AG04450 (cell line): Measurements from ENCODE around the gene DST. TPM values are rescaled to one million over a fixed set of nuclear protein-coding genes. Genes with fewer than 3 reads are reported as not detected.

ENCODE experiments used
- CTCF ChIA-PET: fragments of 300-600, 350-600 bp; formaldehyde crosslinking; extraction: SDS; loops from one replicate; lab custom pipeline; 2022; ENCODE audit warnings: antibody characterized with exemption, inconsistent platforms; lab: Charles Lee
- POLR2A ChIA-PET: fragments of 350-600 bp; formaldehyde crosslinking; extraction: SDS; loops from one replicate; lab custom pipeline; 2021; ENCODE audit warnings: antibody characterized with exemption, inconsistent platforms; lab: Yijun Ruan, JAX
- DNase-seq: peaks from one replicate; pipeline ENCODE4 v3.0.0-alpha.2; 2011; ENCODE audit warnings: low read depth, low spot score
- H3K27ac ChIP-seq: one replicate; pipeline ENCODE4 v1.5.1; 2012; ENCODE audit warnings: low read depth, low read length, control low read depth
- H3K27me3 ChIP-seq: one replicate; pipeline ENCODE4 v1.6.0; 2012; ENCODE audit warnings: low read length; ENCODE audit not compliant: control insufficient read depth, insufficient read depth
- H3K4me3 ChIP-seq: 2 replicates; pipeline ENCODE4 v1.5.1; 2011; ENCODE audit warnings: mild to moderate bottlenecking, low read depth, low read length, control low read depth
- H3K9me3 ChIP-seq: 2 replicates; pipeline ENCODE4 v1.5.1; 2012; ENCODE audit warnings: low read length; ENCODE audit not compliant: control insufficient read depth, insufficient read depth
- CTCF ChIP-seq: IDR thresholded peaks from 2 replicates; pipeline ENCODE4 v1.5.1; 2011; ENCODE audit warnings: low read depth, low read length, control low read depth, inconsistent platforms
- polyA minus RNA-seq: library from RNA; depleted of rRNA, polyadenylated mRNA; stranded (reverse); fragments of >200 nt; gene quantifications from 2 replicates; pipeline ENCODE4 v1.2.3, GENCODE V29; 2011; rRNA and poly(A)+ RNA removed
- polyA plus RNA-seq: library from polyadenylated mRNA; depleted of rRNA; stranded (reverse); fragments of >200 nt; gene quantifications from 2 replicates; pipeline ENCODE4 v1.2.3, GENCODE V29; 2011; rRNA removed

DST gene
- polyA plus RNA-seq (163 and 182 TPM in 2 replicates), polyA minus RNA-seq (634 and 841 TPM in 2 replicates)

DNA sequence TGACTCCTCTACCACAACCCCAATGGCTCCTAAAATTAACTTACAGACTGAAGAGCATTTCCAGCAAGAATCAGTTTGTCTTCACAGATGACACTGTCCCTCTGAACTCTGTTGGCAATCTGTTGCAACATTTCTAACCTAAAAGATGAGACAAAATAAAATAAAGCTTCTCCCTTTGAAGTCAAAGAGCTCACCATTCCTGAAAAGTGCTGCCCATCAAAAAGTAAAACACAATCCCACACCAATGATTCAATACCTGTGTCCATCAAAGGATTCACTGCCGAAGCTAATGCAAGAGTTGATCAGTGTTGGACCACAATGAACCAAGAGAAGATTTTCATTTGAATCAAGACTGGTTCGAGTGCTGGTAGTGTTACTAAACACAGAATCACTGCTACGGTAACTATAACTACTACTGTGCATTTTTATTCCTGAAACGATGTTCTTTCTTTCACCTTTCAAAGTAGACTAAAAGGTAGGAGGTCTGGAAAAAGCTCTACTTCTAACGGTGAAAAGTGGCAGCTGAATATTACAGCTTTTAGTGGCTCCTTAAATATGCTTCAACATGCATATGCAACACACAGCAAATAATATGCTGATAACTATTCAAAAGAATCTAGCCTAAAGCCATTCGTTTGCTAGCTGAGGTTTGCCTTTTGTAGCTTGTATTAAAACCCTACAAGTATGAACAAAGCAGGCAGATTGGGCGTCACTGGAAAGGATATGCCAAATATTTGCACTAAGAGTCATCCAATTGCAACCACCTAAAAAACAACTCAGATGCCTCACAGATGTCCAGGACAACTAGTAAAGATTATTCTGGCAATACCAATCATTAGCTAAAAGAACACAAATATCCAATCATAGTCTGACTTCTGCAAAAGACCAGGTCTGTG, at the start of gene DST:
TSS of gene DST (minus strand) at position 524 of the 896 bp plus-strand sequence.
- peak; percentile 83 for DNase-seq
- Histone ChIP-seq H3K9me3 (no peaks in the 10 kb centered on the region), H3K27ac (peak within 1 kb of the TSS; percentile 66), H3K4me3 (no peak within 1 kb of the TSS), H3K27me3 (no peaks in the 10 kb centered on the region)
- ChIA-PET POLR2A (interaction anchor here (0.8 to 1.2 kb wide), 5 partner anchors 27 to 209 kb away, joined by 3 to 7 read pairs (median 3); no protein-coding TSS in a partner anchor), CTCF (interaction anchor here (0.5 to 1.9 kb wide), 7 partner anchors 57 to 260 kb away, joined by 3 to 12 read pairs (median 4); no protein-coding TSS in a partner anchor)
- no peak for TF ChIP-seq CTCF

DNA sequence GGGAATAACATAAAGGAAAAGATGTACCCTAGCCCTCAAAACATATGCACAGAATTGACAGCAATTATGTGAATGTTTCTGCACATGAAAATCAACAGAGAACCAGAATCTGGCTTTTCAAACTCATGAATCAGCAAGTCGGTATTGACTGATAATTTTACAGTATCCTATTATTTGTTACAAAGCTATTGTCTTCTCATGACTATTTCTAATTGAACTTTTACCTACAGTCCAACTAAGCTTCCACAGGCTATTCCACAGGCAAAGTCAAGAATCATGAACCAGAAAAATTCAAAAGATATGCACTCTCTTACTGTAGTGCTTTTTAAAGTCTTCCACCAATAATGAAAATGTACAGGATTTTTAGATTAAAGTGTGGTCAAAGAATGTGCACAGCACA, 49.1 kb upstream of the DST start:
- DNase-seq: no peak
- H3K4me3 ChIP-seq: peak overlapping the region; percentile 53
- ChIA-PET CTCF (interaction anchor here (2.0 to 6.3 kb wide), 2 partner anchors 55 to 66 kb away, joined by 11 to 37 read pairs; no protein-coding TSS in a partner anchor), POLR2A (interaction anchor here (1.2 to 1.9 kb wide), 2 partner anchors 22 to 49 kb away, joined by 3 to 5 read pairs; partner anchors contain the start of gene DST)
- no peaks in the 10 kb centered on the region for H3K9me3 ChIP-seq
- H3K27ac ChIP-seq: no peak overlapping the region
- H3K27me3 ChIP-seq: no peaks in the 10 kb centered on the region
- no peak for TF ChIP-seq CTCF

- Histone ChIP-seq H3K9me3 (no peaks in the 10 kb centered on the region), H3K27ac (no peak overlapping the region), H3K27me3 (no peaks in the 10 kb centered on the region), H3K4me3 (peak overlapping the region; percentile 53)
- POLR2A ChIA-PET: no interaction called here
- CTCF ChIA-PET: interaction anchor here (0.9 to 6.3 kb wide), 6 partner anchors 11 to 161 kb away, joined by 3 to 37 read pairs (median 7); no protein-coding TSS in a partner anchor
- DNase-seq: no peak
- TF ChIP-seq CTCF: no peak
These were observed 48.6 kb upstream of the DST start for GRCh38 chr6:56691286-56691595.

DNA sequence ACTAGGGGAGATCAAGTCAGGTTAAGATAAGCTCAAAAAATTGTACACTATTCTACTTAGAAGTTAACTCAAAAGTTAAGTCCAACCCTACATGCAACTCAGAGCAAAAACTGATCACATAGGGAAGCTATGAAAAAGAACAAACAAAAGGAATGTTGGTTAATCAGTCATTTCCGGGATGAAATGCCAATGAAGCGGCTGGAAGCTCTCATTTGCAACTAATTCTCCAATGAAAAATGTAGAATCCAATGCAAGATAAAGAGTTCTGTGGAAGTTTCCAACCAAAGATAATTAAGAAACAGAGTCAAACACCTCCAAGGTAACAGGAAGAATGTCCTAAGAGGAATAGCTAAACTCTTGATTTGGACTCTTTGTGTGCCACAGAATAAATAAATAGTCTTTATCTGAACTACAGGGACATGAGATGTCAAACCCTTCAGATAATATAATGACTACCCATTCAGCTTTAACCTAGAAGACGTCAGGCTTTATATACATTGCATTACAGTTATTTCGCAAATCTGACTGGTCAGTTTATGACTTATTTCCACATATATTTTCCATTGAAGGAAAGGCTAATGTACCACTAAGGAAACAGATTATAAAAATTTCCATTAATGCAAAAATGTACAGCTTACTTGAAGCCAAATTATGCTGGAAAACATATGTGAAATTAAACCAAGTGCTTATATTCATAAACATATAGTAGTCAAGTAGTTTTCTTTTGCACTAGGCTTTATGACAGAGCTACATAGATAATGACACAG, 48.0 kb upstream of the DST start:
- H3K9me3 ChIP-seq: no peaks in the 10 kb centered on the region
- DNase-seq: no peak
- POLR2A ChIA-PET: interaction anchor here (1.1 kb wide), 1 partner anchor 48 kb away, joined by 3 read pairs; the partner anchor contains the start of gene DST
- H3K4me3 ChIP-seq: peak overlapping the region; percentile 53
- no peak for TF ChIP-seq CTCF
- CTCF ChIA-PET: interaction anchor here (0.7 to 6.3 kb wide), 9 partner anchors 8 to 212 kb away, joined by 3 to 37 read pairs (median 5); no protein-coding TSS in a partner anchor
- H3K27me3 ChIP-seq: no peaks in the 10 kb centered on the region
- peak overlapping the region; percentile 83 for H3K27ac ChIP-seq
